NCI-H1092 (cell line): ENCODE results near the gene POR.
"Not testable (repeated sequence)": the region's sequence is repeated elsewhere in the genome, so short reads cannot be mapped to it uniquely, and the experiment has no call there.

ENCODE experiments used
- DNase-seq: peaks from one replicate; lab custom pipeline; 2025; lab: John Stamatoyannopoulos, UW

Gene POR

DNA sequence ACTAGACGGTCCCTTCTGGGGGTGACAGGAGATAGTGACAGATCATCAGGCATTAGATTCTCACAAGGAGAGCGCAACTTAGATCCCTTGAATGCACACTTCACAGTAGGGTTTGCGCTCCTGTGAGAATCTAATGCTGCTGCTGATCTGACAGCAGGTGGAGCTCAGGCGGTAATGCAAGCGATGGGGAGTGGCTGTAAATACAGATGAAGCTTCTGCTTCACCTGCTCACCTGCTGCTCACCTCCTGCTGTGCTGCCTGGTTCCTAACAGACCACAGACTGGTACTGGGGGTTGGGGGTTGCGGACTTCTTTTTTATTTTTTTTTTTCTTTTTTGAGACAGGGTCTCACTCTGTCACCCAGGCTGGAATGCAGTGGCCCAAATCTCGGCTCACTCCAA lies 114.7 kb downstream of the POR start:
- DNase-seq = not testable (repeated sequence)

DNA sequence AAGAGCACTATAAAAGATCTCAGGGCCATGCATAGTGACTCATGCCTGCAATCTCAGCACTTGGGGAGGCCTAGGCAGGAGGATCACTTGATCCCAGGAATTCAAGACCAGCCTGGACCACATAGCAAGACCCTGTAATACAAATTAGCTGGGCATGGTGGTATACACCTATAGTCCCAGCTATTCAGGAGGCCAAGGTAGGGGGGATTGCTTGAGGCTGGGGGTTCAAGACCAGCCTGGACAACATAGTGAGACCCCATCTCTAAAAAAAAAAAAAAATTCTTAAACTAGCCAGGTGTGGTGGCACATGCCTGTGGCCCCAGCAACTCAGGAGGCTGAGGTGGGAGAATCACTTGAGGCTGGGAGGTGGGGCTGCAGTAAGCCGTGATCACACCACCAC lies 117.0 kb downstream of the POR start:
- DNase-seq = no peak
